ENCODE results near the gene ELMO1.

- no peak for TF ChIP-seq CTCF (conservative IDR thresholded peaks at IDR 0.05; ENCODE audit: low read depth, low read length)
- TF ChIP-seq EZH2 (IDR thresholded peaks at IDR 0.05; ENCODE audit: low read length, unreplicated experiment) = no peak
- TF ChIP-seq EZH2phosphoT487 (IDR thresholded peaks at IDR 0.05; ENCODE audit: borderline replicate concordance, low read length) = no peak
Observed at GRCh38 chr7:37304921-37305320, 143.7 kb downstream of the ELMO1 start.
